GM21576 (cell line): ENCODE measurements around the gene KRT2.

Source experiments
- ATAC-seq: cut with Tn5 transposase; IDR thresholded peaks from one replicate; pipeline ENCODE4 v1.9.1; 2021; ENCODE audit warnings: mild to moderate bottlenecking, moderate library complexity; ENCODE audit not compliant: unreplicated experiment

KRT2 gene

DNA sequence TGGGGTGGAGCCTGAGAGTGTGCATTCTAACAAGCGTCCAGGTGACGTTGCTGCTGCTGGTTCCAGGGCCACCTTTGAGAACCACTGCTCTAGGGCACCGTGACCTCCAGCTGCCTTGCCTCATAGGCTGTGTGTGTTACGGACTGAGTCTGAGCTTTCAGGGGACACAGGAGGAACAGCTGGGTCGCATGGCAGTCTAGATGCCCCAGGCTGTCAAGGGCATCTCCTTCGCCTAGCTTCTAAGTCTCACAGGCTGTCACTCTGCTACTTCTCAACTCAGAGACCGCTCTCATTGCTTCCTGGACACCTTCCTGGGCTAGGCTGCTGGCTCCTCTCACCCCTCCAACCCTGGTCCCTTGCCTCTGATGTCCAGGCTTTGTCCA, 34.6 kb downstream of the KRT2 start:
- ATAC-seq, result no peak

DNA sequence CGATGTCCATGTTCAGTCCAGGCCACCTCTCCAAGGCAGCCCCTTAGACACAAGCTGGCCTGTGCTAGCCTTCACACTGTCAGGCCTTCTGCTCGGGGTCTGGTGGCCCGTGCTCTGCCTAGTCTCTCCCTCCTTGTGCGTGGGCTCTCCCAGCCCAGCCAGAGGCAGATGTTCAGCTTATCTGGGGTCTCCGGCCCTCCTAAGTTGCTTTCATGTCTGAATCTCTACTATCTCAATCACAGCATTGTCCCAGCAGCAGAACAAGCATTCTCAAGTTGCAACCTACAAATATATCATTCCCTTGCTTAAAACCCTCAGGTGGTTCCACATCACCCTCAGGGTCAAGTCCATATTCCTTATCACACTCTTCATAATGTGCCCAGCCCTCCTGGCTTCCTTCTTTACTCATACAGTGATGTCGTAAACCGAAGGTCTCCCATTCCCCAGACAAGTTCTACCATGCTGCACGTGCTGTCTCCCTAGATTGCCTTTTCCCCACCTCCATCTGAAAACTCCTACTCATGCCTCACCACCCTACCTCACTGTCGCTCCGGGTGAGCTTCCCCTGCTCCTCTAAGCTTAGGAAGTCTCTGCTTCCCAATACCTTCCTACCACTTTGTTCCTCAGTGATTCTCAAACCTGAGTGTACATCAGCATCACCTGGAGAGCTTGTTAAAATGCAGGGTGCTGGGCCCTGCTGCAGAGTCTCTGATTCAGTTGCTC, 35.2 kb downstream of the KRT2 start:
- ATAC-seq, result no peak

GRCh38 chr12:52615912-52616311, 36.1 kb downstream of the KRT2 start:
- ATAC-seq, result no peak

- no peak for ATAC-seq
These were observed 36.7 kb downstream of the KRT2 start for GRCh38 chr12:52615208-52615868.

DNA sequence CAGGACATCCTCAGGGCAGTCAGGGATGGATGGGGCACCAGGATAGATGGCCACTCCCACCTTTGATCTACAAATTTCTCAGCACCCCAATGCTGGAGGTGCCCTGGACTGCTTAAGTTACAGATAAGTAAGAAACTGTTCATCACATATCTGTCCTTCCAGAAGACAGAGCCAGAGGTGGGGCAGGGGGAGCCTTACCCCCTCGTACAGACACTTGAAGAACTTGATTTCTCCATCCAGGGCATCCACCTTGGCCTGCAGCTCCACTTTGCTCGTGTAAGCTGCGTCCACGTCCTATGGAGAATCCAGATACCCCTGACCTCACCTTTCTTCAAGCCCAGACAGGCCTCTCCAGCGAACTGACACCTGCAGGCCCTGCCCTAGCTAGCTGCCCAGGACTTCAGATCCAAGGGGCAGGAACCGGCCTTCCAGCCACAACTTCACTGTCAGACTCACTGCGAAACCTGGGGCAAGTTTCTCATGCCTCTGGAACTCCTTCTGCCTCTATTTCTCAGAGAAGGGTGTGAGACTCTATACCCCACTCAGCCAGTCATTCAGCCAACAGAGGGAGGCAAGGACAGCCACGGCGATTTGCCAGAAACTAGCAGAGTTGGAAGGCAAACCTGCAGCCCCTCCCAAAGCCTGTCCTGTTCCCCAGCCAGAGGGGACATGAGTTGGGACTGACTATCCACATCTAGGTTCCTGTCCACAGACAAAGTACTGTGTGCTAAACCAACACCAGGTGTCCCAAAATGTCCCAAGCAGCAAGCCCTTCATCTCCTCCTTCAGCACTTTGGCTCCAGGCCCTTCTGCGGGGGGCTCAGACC, 37.4 kb downstream of the KRT2 start:
- no peak for ATAC-seq

DNA sequence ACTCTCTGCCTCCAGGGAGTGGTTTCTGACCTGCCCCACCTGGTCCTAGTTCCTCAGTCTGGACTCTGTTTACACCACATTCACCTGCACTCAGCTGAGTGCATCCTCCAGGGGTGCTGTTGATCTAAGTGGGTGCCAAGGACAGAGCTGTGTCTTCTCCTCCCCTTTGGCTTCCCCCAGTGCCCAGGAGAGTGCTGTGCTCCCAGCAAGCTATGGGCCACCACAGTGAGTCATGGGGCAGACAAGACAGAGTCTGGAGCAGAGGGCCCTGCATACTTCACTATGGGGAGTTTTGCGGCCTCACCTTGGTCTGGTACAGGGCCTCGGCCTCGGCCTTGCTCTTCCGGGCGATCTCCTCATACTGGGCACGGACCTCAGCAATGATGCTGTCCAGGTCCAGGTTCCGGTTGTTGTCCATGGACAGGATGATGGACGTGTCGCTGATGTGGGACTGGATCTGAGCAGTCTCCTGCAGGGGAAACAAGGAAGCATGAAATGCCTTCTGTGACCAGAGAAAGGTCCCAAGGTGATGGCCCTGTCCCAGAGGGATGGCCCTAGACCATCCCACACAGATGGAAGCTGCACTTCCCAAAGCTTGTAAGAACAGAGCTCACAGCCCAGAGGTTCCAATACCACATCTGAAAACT, 38.5 kb downstream of the KRT2 start:
- ATAC-seq, result no peak

DNA sequence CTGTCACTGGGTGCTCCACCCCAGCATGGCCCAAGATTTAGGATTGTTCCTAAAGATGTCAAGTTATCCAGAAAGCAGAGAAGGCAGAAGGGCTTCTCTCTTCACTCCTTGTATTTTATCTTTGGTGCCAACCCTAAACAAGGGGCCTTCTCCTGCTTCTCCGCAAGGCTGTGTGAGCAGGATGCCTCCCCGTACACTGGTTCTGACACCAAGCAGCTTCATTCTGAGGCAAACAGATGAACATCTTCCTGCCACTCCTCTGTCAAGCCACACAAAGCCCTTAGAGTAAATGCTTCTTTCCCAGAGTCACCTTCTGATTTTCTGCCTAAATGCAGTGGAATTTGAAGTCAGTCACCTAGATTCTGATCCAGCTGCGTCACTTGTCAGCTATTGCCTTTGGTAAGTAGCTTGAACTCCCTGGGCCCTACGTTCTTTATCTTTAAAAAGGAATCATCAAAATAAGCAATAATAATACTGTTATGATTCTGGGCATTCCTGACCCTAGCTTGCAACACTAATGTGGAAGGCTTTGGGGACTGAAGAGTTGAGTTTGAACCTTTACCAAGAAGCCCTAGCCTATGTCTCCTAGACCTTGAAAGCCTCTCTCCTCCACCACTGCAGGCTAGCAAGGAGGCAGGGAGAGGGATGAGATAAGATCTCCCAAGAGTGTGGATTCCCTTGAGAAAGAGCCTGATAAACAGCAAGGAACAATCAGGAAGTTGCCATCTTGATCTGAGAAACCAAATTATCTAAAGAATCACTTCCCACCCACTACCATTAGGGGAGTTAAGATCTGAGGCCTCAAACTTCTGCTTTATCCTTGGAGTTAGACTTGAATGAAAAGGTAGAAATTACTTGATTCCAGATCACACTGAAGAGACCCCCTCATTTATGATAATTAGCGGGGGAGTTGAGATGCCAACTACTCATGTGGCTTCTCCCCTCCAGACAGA, 39.3 kb downstream of the KRT2 start:
- ATAC-seq, result no peak

DNA sequence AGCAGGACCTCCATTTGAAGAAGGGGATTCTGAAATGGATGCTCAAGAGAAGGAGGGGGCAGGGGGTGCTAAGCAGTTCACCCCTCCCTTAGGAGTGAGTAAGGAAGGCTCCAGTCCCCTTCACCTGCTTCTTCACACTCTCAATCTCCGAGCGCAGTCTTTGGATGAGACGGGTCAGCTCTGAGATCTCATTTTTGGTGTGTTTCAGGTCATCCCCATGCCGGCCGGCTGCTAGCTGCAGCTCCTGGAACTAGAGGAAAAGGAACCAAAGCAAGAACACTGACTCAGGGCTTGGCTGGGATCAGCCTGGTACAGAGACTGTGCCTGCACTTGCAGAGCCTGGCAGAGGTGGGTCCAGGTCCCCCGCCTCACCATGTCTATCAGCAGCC, 40.9 kb downstream of the KRT2 start:
- ATAC-seq, result no peak

DNA sequence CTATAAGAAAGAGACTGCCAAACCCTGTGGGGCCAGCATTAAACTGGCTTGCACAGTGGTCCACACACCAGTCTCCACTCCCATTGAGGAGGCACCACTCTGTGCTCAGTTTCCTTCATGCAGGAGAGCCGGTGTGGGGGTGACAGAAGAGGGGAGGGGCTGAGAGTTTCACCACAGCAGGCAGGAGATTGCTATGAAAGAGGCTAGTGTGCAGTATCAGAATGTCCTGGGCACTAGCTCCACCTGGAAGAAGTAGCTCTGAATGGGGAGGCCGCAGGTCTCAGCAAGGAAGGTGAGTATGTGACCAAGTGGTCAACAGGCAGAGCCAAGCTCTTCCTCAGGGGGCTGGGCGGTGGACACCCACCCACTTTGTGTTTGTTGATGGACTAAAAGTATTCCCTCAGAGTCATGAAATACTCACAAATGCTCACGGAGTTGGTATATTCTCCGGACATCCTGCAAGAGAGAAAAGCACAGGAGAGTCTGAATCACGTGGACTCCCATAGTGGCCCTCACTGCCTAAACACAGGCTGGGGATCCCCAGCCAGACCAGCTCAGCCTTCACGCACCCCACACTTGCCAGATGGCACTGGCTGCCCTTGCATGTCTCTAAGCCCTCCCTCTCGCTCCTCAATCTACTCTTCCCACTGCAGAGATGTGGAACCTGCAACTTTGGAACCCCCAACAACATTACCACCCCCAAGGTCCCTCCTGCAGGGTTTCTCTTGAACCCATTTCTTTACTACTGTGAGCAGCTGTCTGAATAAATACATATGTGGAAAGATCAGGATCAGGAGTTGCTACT, 43.0 kb downstream of the KRT2 start:
- no peak for ATAC-seq

DNA sequence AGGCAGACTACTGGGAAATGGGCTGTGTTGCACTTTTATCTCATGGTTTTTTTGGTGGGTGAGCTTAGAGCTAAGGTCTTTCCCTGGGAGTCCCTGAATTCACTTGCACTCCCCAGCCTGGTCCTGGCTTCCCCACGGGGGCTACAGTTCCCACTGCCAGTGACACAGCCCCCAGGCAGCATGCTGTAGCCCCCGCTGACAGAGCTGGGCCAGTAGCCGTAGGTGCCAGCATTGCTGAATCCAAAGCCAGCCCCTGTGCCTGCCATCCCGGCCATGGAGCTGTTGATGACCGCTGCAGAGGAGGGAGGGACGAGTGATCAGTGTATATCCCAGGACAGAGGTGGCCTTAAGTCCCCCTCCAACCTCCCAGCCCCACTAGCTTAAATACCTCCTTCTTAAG, 43.9 kb downstream of the KRT2 start:
- no peak for ATAC-seq

- ATAC-seq, result no peak
These were observed 44.7 kb downstream of the KRT2 start for GRCh38 chr12:52607314-52607713.

GRCh38 chr12:52606581-52607218, 45.3 kb downstream of the KRT2 start:
- no peak for ATAC-seq

GRCh38 chr12:52606096-52606495, 45.9 kb downstream of the KRT2 start:
- ATAC-seq, result no peak

- no peak for ATAC-seq
These were observed 46.5 kb downstream of the KRT2 start for GRCh38 chr12:52605542-52605941.

GRCh38 chr12:52604859-52605258, 47.2 kb downstream of the KRT2 start:
- no peak for ATAC-seq

- no peak for ATAC-seq
These were observed 48.7 kb downstream of the KRT2 start for GRCh38 chr12:52603314-52603713.

GRCh38 chr12:52602552-52602951, 49.5 kb downstream of the KRT2 start:
- no peak for ATAC-seq

GRCh38 chr12:52601671-52602070, 50.3 kb downstream of the KRT2 start:
- no peak for ATAC-seq

DNA sequence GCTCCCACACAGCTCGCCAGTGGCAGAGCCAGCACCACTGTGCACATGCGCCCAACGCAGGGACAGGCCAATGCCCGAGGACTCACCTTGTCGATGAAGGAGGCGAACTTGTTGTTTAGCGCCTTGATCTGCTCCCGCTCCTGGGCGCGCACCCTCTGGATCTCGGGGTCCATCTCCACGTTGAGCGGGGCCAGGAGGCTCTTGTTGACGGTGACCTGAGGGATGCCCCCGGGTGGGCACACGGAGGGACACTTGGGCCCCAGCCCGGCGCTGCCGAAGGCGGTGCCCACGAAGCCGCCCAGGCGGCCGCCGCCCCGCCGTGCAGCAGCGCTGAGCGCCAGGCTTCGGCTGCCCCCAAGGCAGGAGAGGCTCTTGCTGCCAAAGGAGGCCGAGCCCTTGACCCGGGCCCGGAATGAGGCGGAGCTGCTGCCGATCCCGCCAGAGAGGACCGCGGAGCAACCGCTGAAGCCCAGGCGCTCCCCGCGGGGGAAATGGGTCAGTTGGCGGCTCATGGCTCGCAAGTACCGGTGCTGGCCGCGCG, 51.0 kb downstream of the KRT2 start, which contains the start of gene KRT72:
TSS of gene KRT72 (minus strand) at position 523 of the 541 bp plus-strand sequence. CDS start at position 512, 11 bp downstream.
- no peak for ATAC-seq
